Breast epithelium (tissue), 3 donors: ENCODE data around the gene RPS18.

Experiments used
- CTCF ChIP-seq, 3 donors: fragments of 450-650 bp; IDR thresholded peaks; one replicate each; pipeline ENCODE4 v1.5.1; 2016 to 2017; ENCODE audit warnings: antibody characterized with exemption in 3 of 3, mild to moderate bottlenecking in 3 of 3, moderate library complexity in 3 of 3
- POLR2A ChIP-seq: fragments of 450-650 bp; IDR thresholded peaks from one replicate; pipeline ENCODE4 v1.6.1; 2016; ENCODE audit warnings: antibody characterized with exemption, mild to moderate bottlenecking, moderate library complexity
- POLR2AphosphoS5 ChIP-seq, 3 donors: sonication (generic); formaldehyde crosslinking; IDR thresholded peaks; one replicate each; pipeline ENCODE4 v1.6.1; 2017; ENCODE audit warnings: antibody characterized with exemption in 3 of 3

DNA sequence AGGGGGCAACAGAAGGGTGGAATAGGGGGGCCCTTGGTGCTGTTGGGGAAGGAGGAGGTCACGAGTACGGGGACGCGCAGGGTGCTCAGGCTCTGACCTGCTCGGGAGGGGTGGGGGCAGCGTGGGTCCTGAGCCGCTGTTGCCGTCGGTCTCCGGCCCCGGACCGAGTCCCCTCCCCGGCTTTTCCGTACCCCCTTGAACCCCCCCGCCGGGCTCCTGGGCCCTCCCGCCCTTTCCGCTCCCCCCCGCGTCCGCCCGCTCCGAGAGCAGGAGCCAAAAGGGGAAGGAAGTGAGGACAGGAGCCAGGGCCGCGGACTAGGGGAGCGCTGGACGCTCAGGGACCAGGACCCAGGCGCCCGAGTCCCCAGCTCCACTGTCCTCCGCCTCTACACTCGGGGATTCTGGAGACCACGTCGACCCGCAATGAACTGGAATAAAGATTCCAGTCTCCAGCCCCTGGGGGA lies 26.9 kb downstream of the RPS18 start, which contains the start of gene RGL2:
- TF ChIP-seq CTCF (IDR thresholded peaks at IDR 0.05) (no peak), POLR2AphosphoS5 (IDR thresholded peaks at IDR 0.05) (no peak), POLR2A (no peak)
